HG03196 (cell line): ENCODE data around the gene ZFP62.

Experiments used
- ATAC-seq: cut with Tn5 transposase; IDR thresholded peaks from one replicate; pipeline ENCODE4 v1.9.1; 2021; ENCODE audit not compliant: unreplicated experiment

Gene ZFP62

DNA sequence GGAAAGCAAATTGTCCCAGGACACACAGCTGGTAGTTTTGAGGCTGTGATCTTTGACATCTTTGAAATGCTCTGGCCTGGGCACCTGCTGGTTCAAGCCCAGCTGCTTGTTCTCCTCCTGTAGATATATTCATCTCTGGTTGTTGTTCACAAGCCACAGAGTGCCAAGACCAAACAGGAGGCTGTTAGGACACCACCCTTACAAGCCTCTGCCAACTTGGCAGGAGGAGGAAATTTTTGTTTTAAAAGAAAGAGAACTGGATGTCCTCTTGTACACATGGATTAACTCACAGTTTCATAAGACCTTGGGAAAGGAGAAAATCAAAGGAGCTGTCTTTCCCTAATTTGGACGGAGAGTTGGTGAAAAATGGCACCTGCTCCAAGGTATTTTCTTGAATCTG, 8.5 kb upstream of the ZFP62 start:
- ATAC-seq = no peak

DNA sequence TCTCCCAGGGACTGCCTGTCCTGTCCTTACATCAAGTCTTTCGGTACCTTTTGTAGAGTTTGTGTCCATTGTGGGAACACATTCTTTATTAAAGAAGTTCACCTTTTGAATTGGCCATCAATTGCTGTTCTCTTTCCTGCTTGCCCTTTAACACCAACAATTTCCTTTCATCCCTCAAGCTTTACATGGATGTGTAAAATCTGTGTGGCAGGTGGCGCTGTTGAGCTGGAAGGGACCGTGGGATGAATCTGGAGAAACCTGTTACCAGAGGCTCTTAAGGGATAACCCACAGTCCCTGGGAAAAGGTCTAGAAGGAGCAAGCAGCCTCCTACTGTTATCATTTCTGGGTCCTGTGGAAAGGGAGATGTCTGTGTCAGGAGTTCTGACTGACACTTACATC, 7.9 kb upstream of the ZFP62 start:
- ATAC-seq = no peak

- no peak for ATAC-seq
Measured at GRCh38 chr5:180866985-180867384, 5.9 kb upstream of the ZFP62 start.

DNA sequence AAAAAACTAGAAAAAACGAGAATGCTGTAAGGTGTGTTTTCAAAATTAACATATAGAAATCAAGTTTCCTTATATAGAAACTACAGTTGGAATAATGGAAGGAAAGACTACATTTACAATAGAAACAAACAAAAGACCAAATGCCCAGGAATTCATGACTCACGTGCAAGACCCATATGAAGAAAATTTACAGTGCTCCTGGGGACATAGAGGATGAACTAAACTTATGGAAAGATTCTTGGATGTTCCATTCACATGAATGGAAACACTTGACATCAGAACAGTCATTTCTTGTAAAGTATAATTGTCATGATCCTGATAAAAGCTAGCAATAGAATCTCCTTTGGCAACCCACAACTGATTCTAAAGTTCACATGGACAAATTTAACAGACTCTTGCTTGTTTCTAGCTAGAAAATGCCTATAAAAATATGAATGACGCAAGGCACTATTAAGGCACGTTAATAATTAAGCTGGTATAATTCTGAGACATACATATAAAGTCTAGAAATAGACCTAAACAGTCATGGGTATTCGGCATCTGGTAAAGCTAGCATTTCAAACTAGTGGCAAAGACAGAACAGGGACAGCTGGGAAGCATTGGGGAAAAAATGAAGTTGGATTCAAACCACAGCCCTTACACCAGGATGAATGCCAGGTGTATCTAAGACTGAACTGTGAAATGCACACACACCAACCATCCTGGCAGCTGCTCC, 5.1 kb upstream of the ZFP62 start:
- ATAC-seq = no peak

DNA sequence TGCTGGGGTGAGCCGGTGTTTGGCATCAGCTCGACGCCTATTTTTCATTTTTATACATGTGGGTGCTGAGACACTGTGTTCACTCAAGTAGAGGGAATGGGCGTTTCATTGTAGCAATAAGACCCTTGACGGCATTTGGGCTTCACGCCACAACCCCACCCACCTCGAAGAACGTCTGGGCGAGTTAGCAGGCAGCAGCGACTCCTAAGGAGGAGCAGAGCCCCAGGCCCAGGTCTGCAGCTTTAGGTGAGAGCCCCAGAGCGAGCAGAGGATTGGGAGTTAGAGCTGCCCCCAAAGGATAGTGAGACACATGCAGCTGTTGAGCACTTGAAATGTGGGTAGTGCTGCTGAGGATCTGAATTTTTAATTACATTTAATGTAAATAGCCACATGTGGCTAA, 1.6 kb upstream of the ZFP62 start:
- ATAC-seq = no peak

- ATAC-seq = peak; percentile 45
Measured at GRCh38 chr5:180860273-180860886, 696 bp downstream of the ZFP62 start.

DNA sequence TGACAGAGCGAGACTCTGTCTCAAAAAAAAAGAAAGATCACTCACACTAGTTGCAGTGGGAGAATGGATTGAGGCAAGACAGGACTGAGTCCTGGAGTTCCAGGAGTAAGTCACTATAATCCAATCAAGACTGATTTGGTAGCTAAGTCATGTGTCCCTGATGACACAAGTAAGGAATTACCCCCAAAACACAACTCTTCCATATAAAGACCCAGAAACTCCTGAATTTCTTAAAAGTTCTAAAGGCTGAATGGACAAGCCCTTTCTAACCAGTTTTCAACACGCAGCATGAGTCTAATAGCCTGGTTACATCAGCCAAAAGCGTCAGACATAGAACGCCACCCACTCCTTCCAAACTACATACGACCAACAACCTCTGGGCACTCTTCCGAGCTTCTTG, 2.5 kb downstream of the ZFP62 start:
- no peak for ATAC-seq

DNA sequence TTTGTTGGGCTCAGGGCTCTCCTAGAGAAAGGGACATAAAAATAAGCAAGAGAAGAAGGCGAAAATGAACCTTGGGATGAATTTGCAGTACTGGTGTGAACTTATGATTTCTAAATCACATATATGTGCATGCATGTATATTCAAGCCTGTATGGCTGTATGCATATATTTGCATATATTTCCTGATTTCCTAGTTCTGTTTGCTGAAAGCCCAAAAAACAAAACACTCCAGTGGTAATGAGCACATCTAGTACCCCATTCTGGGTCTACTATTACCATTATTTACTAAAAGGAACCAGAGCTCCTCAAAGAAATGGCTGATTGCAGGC, 7.3 kb downstream of the ZFP62 start:
- no peak for ATAC-seq

DNA sequence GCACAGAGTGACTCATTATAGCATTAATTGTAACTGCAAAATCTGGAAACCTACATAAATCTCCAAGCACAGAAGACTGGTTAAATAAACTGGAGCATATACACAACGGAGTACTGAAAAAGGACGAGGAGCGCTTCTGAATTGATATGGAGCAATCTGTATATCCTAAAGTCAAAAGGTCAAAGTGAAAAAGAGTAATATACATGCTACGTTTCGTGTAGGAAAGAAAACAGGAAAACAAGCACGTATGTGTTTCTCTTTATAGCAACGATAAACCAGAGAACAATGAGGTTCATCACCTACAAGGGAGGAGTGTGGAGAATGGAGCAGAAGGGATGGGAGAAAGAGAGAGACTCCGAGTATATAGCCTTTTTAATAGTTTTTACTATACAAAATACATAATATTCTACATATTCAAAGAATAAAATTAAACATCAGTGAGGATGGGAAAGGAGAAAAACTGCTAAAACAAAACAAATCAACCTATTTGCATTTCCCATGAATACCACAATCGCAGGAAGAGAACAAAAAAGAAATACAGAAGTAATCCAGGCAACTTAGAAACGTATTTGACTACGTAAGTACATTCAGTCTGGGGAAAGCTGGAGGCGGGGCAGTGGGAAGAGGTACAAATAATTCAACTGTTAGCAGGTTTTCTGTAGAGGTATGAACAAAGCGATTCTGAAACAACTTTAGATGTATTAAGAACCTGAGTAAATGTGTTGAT, 7.8 kb downstream of the ZFP62 start:
- ATAC-seq = no peak

DNA sequence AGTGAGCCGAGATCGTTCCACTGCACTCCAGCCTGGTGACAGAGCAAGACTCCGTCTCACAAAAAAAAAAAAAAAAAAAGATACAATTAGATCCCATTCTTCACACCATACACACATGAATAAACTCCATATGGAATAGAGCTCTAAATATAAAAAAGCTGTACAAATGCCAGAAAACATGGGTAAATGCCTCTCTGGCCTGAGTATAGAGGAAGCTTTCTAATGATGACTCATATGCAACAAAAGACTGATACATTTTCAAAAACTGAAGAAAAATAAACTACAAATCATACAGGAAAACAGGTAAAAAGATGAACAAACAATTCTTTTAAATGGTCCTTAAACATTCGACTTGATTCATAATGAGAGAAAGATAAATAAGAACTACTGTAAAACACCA, 8.6 kb downstream of the ZFP62 start:
- no peak for ATAC-seq

DNA sequence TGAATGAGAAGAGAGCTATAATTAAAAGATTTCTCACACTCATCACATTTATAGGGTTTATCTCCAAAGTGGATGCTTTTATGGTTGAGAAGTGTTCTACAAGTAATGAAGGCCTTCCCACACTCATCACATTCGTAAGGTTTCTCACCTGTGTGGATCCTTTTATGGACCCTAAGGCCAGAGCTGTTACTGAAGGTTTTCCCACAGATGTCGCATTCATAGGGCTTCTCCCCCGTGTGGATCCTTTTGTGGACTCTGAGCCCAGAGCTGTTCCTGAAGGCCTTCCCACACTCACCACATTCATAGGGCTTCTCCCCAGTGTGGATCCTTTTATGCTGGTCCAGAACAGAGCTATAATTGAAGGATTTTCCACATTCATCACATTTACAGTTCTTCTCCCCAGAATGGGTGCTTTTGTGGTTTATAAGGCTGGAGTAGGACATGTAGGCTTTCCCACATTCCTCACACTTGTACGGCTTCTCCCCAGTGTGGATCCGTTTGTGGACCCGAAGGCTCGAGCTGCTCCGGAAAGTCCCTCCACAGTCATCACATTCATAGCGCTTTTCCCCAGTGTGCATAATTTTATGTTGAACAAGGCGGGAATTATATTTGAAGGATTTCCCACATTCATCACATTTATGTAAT, 10.5 kb downstream of the ZFP62 start:
- no peak for ATAC-seq

- ATAC-seq = no peak
Measured at GRCh38 chr5:180849827-180850226, 11.2 kb downstream of the ZFP62 start.

DNA sequence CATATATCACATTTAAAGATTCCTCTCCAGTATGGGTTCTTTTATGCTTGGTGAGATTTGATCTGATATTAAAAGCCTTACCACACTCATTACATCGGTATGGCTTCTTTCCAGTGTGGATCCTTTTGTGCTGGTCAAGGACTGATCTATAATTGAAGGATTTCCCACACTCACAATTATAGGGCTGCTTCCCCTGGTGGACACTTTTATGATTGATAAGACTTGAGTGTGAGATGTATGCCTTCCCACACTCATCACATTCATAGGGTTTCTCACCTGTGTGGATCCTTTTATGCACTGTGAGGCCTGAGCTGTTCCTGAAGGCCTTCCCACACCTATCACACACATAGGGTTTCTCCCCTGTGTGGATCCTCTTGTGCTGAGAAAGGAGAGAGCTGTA, 12.2 kb downstream of the ZFP62 start:
- no peak for ATAC-seq

GRCh38 chr5:180848265-180848664, 12.8 kb downstream of the ZFP62 start:
- ATAC-seq = no peak

GRCh38 chr5:180847026-180847425, 14.1 kb downstream of the ZFP62 start:
- no peak for ATAC-seq

- ATAC-seq = no peak
Measured at GRCh38 chr5:180844858-180845257, 16.2 kb downstream of the ZFP62 start.

GRCh38 chr5:180844432-180844831, 16.6 kb downstream of the ZFP62 start:
- no peak for ATAC-seq

DNA sequence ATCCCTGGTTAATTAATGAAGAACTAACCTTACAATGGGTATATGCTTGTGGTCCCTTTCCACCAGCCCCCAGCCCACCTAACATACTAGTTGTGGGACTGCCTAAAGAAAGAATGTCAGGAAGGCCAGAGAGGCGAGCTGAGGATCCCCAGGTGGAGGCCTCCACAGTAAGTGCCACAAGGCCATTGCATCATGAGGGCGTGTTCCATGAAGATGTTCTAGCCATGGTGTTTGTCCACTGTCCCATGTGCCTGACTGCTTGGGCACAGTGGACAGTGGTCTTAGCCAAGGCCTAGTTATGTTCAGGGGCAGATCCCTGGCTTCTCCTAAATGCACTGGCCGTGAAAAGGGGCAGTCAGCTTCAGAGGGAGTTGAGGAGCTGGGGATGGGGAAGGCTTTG, 21.1 kb downstream of the ZFP62 start:
- ATAC-seq = no peak

DNA sequence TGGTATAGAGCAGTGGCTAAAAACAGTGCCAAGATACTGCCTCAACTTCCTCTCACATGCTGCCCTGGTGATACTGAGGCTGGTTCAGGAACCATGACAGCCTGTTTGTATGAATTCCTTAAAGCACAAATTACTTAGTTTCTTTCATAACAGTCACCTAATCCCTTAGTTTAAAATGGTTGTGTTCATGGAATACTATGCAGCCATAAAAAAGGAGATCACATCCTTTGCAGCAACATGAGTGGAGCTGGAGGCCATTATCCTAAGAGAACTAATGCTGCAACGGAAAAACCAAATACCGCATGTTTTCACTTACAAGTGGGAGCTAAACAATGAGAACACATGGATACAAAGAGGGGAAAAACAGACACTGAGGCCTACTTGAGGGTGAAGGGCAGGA, 21.8 kb downstream of the ZFP62 start:
- ATAC-seq = no peak

- no peak for ATAC-seq
Measured at GRCh38 chr5:180837478-180837877, 23.6 kb downstream of the ZFP62 start.

DNA sequence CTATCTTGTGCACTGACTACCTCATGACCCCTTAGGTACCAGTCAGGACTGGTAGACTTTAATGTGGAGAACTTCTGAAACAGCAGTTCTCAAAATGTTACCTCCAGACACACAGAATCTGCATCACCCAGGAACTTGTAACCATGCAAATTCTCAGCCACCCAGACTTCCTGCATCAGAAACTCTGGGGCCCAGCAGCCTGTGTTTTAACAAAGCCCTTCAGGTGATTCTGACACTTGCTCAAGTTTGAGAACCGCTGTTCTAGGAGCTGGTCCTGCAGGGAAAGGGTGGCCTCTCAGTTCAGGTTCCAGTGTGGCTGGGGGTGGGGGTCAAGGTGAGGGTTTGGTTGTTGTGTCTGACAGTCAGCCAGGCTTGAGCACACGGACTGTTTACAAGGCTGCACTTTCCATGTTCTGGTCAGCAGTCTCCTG, 28.4 kb downstream of the ZFP62 start:
- no peak for ATAC-seq
